GM12864 (cell line): ENCODE data around the gene RIPPLY2.

ENCODE experiments used
- DNase-seq: peaks from one replicate; pipeline ENCODE4 v3.0.0-alpha.2; 2011; ENCODE audit warnings: low read depth
- H3K4me3 ChIP-seq: 2 replicates; pipeline ENCODE4 v1.5.1; 2011; ENCODE audit warnings: mild to moderate bottlenecking, low read depth, low read length, control low read depth
- TF ChIP-seq, protein P1 (sequence below): IDR thresholded peaks from 2 replicates; pipeline ENCODE4 v1.5.1; 2011; ENCODE audit warnings: low read depth, mild to moderate bottlenecking, moderate library complexity, low read length, control low read depth, inconsistent platforms; ENCODE audit errors: missing control alignments

The RIPPLY2 gene

DNA sequence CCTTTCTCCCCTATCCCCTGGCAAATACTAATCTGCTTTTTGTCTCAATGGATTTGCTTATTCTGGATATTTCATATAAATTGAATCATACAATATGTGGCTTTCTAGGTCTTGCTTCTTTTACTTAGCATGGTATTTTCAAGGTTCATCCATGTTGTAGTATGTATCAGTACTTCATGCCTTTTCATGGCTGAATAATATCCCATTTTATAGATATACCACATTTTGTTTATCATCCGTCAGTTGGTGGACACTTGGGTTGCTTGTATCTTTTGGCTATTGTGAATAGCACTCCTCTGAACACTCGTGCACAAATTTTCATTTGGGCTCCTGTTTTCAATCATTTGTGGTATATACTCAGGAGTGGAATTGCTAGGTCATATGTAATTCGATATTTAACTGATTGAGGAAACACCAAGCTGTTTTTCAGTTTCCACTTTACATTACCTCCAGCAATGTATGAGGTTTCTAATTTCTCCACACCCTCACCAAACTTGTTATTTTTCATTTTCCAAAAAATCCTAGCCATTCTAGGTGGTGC, 30.5 kb upstream of the RIPPLY2 start:
- no peak overlapping the region for H3K4me3 ChIP-seq
- DNase-seq = no peak
- TF ChIP-seq, protein P1, sequence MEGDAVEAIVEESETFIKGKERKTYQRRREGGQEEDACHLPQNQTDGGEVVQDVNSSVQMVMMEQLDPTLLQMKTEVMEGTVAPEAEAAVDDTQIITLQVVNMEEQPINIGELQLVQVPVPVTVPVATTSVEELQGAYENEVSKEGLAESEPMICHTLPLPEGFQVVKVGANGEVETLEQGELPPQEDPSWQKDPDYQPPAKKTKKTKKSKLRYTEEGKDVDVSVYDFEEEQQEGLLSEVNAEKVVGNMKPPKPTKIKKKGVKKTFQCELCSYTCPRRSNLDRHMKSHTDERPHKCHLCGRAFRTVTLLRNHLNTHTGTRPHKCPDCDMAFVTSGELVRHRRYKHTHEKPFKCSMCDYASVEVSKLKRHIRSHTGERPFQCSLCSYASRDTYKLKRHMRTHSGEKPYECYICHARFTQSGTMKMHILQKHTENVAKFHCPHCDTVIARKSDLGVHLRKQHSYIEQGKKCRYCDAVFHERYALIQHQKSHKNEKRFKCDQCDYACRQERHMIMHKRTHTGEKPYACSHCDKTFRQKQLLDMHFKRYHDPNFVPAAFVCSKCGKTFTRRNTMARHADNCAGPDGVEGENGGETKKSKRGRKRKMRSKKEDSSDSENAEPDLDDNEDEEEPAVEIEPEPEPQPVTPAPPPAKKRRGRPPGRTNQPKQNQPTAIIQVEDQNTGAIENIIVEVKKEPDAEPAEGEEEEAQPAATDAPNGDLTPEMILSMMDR = no peak

DNA sequence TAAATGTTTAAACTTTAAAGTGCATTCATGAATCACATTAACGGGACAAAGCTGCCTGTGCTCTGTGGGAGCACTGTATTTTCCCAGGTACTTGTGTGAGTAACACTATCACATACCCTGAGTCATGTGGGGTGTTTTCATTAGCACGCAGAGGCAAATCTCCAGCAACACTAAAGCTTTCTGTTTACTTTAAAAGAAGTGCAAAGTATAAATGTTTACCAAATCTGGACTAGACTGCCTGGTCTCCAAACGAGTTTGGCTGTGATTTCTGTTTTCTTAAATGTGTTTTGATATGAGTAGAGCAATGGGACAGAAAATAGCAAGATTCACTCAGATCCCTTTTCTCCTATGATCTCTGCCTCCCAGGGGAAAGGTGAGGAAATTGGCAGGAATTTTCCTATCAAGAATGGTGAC, 28.8 kb upstream of the RIPPLY2 start:
- TF ChIP-seq, protein P1 = no peak
- H3K4me3 ChIP-seq = no peak overlapping the region
- DNase-seq = no peak

DNA sequence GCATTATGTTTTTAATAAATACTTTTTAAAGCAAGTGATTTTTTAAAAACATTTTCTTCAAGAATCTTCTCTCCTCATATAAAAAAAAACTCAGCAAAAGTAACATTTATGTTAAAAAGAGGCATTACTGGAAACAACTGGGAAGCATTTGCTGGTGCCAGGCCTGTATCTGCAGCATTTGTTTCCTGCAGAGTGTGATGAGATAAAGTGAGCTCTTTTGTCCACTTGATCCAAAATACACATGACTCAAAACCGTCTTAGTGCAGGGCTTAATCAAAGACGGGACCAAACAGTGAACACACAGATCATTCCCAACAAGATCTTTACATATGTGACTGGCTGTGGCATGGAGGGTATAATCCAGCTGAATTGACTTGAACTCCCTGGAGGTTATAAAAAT, 28.3 kb upstream of the RIPPLY2 start:
- no peak overlapping the region for H3K4me3 ChIP-seq
- DNase-seq = no peak
- TF ChIP-seq, protein P1 = no peak

DNA sequence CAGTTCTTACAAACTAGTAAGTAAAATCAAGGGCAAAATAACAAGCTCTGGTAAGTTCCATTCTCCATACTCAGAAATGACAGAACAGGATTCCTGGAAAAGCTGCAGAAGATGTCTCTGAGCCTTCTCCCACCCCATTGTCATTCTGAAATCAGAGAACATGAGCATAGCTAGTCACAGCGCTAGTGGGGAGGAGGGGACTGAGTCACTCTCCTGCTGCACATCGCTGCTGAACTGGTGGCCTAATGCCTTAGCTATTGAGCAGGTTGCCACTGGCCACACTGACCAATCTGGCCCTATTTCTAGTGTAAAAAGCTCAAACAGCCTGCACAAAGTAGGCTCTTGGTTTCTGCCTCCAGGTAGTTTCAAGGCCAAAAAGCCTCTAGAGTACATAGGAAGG, 26.1 kb upstream of the RIPPLY2 start:
- H3K4me3 ChIP-seq = no peak overlapping the region

DNA sequence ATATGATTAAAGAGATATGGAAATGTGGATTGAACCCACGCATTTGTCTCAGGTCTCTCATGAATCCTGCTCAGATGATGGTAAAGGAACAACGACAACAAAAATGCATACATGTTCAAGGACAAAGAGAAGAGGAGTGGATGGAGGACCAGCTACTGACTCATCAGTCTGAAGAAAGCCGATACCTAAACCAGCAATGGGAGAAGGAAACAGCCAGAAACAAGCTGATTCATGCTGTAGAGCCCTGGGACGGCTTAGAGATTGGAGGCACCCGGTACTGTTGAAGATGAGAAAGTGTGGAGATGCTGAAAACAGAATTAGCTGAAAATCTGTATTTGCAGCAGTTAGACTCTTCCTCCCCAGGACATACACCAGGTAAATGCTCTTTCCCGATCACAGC, 14.4 kb upstream of the RIPPLY2 start:
- TF ChIP-seq, protein P1 = no peak
- H3K4me3 ChIP-seq = no peak overlapping the region
- DNase-seq = no peak

More for the DNA sequence above, 26.1 kb upstream of the RIPPLY2 start:
- TF ChIP-seq, protein P1 = no peak
- no peak for DNase-seq

DNA sequence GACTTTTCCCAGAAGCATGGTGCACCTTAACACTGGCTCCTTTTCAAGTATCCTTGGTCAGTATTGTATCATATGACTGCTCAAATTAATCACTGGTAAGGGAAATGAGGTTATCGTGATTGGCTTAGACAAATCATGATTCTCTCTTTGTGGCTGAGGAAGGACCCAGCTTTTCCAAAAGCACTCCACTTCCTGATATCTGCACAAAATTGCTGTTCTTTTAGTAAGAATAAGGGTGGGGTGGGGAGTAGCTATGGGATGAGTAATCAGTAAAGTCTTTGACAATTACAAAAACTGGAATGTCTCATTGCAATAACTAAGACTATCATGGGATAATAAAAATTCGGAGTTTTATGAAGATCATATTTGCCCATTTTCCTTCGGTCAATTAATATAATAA, 9.0 kb upstream of the RIPPLY2 start:
- DNase-seq = no peak
- TF ChIP-seq, protein P1 = no peak

DNA sequence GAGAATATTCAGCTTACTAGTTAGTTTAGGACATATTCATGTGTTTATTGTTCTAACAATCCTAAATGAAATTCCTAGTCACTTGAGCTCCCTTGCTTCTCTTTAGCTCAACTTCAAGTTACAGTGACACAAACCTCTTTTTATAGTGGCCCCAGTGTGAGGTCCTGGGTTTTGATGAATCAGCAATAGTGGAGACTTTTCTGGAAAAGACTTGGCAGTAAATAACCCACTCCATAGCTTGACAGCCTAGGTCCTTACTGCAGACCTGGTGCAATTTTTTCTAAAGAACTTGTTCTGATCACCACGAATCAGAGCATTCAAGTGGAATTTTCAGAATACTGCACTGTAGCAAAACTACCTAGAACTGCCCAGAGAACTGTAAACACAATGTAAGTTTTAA, 6.9 kb upstream of the RIPPLY2 start:
- TF ChIP-seq, protein P1 = no peak
- no peak for DNase-seq

More for the DNA sequence above, 9.0 kb upstream of the RIPPLY2 start:
- no peak overlapping the region for H3K4me3 ChIP-seq

More for the DNA sequence above, 6.9 kb upstream of the RIPPLY2 start:
- H3K4me3 ChIP-seq = no peak overlapping the region
